Vagina (tissue), 2 donors: Measurements from ENCODE around the gene OPTC.

Experiments
- CTCF ChIP-seq, 3 experiments: fragments of 450-650 bp in 2 of 3; fragments of 200-600 bp in 1 of 3; sonication (generic) in 1 of 3; IDR thresholded peaks; one replicate each; pipeline ENCODE4 v1.5.1; 2017 to 2019; ENCODE audit warnings: antibody characterized with exemption in 3 of 3, mild to moderate bottlenecking in 2 of 3, moderate library complexity in 2 of 3
- POLR2A ChIP-seq, 2 donors: fragments of 450-650 bp; IDR thresholded peaks; one replicate each; pipeline ENCODE4 v1.6.1; 2017; ENCODE audit warnings: antibody characterized with exemption in 2 of 2, mild to moderate bottlenecking in 2 of 2, moderate library complexity in 2 of 2

DNA sequence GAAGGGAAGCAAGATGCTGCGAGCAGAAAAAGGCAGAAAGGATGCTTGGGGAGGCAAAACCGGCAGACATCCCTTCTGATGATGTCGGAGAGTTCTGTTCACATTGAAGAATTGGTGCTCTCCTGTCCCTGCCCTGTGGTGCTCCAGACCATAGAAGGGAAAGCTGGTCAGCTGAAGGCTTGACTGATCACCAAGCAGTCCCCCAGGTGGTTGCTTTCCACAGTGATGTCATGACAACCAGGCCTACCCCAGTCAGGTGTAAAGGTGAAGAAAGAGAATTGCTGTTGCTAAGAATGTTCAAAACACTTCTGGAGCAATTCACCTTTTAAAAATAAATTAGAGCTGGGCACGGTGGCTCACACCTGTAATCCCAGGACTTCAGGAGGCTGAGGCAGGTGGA, 59.5 kb downstream of the OPTC start:
- no peak for TF ChIP-seq CTCF (IDR thresholded peaks at IDR 0.05)
- no peak for TF ChIP-seq POLR2A (IDR thresholded peaks at IDR 0.05)
